Stomach (tissue), 9 donors: ENCODE data around the gene CBR3. TPM values are rescaled to one million over a fixed set of nuclear protein-coding genes. Genes with fewer than 3 reads are reported as not detected.

Experiments used
- DNase-seq, 2 donors: peaks; one replicate each; pipeline versions ENCODE4 v3.0.0 to v3.0.0-alpha.2; 2013 to 2019
- H3K27ac ChIP-seq, 5 donors: fragments of 200-600 bp in 4 of 5; sonication (generic) in 4 of 5; one replicate each; pipeline ENCODE4 v1.5.1; 2013 to 2019; ENCODE audit warnings: mild to moderate bottlenecking in 1 of 5, moderate library complexity in 1 of 5
- H3K27me3 ChIP-seq, 3 donors: fragments of 200-600 bp; sonication (generic); one replicate each; pipeline ENCODE4 v1.5.1; 2017 to 2019; ENCODE audit warnings: mixed run types in 1 of 3
- H3K36me3 ChIP-seq, 4 donors: fragments of 200-600 bp; sonication (generic); 1 replicate in 3 of 4; 2 replicates in 1 of 4; pipeline ENCODE4 v1.5.1; 2016 to 2019
- H3K4me1 ChIP-seq, 4 donors: fragments of 200-600 bp; sonication (generic); one replicate each; pipeline ENCODE4 v1.5.1; 2016 to 2019
- H3K4me3 ChIP-seq, 4 donors: fragments of 200-600 bp; sonication (generic) in 3 of 4; one replicate each; pipeline ENCODE4 v1.5.1; 2016 to 2019; ENCODE audit warnings: mild to moderate bottlenecking in 1 of 4
- H3K9me3 ChIP-seq, 4 donors: fragments of 200-600 bp; sonication (generic); one replicate each; pipeline ENCODE4 v1.5.1; 2016 to 2019
- CTCF ChIP-seq, 7 experiments: fragments of 450-650 bp in 4 of 7; fragments of 200-600 bp in 3 of 7; sonication (generic) in 3 of 7; IDR thresholded peaks; one replicate each; pipeline ENCODE4 v1.5.1; 2016 to 2019; ENCODE audit warnings: antibody characterized with exemption in 7 of 7, control low read depth in 2 of 7, mild to moderate bottlenecking in 1 of 7
- EP300 ChIP-seq: sonication (generic); formaldehyde crosslinking; IDR thresholded peaks from one replicate; pipeline ENCODE4 v1.6.1; 2017; ENCODE audit warnings: antibody characterized with exemption
- POLR2A ChIP-seq, 4 donors: fragments of 450-650 bp; IDR thresholded peaks; one replicate each; pipeline ENCODE4 v1.6.1; 2016; ENCODE audit warnings: antibody characterized with exemption in 4 of 4, control low read depth in 2 of 4, mild to moderate bottlenecking in 1 of 4, moderate library complexity in 1 of 4
- POLR2AphosphoS5 ChIP-seq, 3 donors: sonication (generic); formaldehyde crosslinking; IDR thresholded peaks; one replicate each; pipeline ENCODE4 v1.6.1; 2016; ENCODE audit warnings: antibody characterized with exemption in 3 of 3
- WGBS, 5 donors: extraction: QIAGEN DNeasy Blood & Tissue Kit in 3 of 5; methylation state at CpG; one replicate each; pipeline versions ENCODE4 v1.1.5 to v1.1.7; 2013 to 2018; 5-methylcytosine and 5-hydroxymethylcytosine counted together
- intact Hi-C: fragments of 100-400 bp; cut with DNase I; formaldehyde crosslinking; loops from one replicate; pipeline ENCODE4 v1.15.1; 2023; ENCODE audit warnings: low total_unique reads
- polyA plus RNA-seq, 3 donors: library from polyadenylated mRNA; stranded (reverse); fragments of 200-250 nt; gene quantifications; one replicate each; pipeline ENCODE4 v1.2.3, GENCODE V29; 2013
- total RNA-seq, 5 donors: library from RNA; depleted of rRNA; stranded (reverse); fragments of >200 nt; gene quantifications; one replicate each; pipeline versions ENCODE4 v1.1.0 to v1.2.3, GENCODE V29; 2014 to 2016
- donor health status: healthy with polysubstance abuse.
- donor health status: Bipolar disorder and iron deficiency.
- donor health status: healthy.

Gene CBR3
- total and polyA plus RNA-seq, 8 donors, result 1.1 to 32.8 (median 5.5) TPM; not detected in 2

GRCh38 chr21:36147911-36148310 lies 13.0 kb downstream of the CBR3 start:
- Histone ChIP-seq H3K27ac (no peak overlapping the region), H3K9me3 (no peaks in the 10 kb centered on the region), H3K36me3 (peaks cover 0 to 24% (median 8%) of the 10 kb centered on the region in 4 donors), H3K4me1 (peaks cover 10 to 14% (median 13%) of the 10 kb centered on the region in 4 donors), H3K27me3 (no peaks in the 10 kb centered on the region), H3K4me3 (no peak overlapping the region)
- no peak for DNase-seq
- no peak for TF ChIP-seq POLR2AphosphoS5 (IDR thresholded peaks at IDR 0.05)
- TF ChIP-seq EP300, result no peak
- TF ChIP-seq CTCF (IDR thresholded peaks at IDR 0.05), result no peak
- 86 to 94% (median 89%) methylated on average over 5 of the region's 5 CpGs for whole genome bisulfite sequencing, 5 donors
- intact Hi-C loops, result loop anchor here (10.0 kb wide), 2 partner anchors 57 to 187 kb away; no protein-coding TSS in a partner anchor

- intact Hi-C loops, result loop anchor here (10.0 kb wide), 2 partner anchors 56 to 186 kb away; no protein-coding TSS in a partner anchor
- H3K27me3 ChIP-seq, result no peaks in the 10 kb centered on the region
- peaks cover 10 to 21% (median 13%) of the 10 kb centered on the region in 4 donors for H3K4me1 ChIP-seq
- H3K36me3 ChIP-seq, result peaks cover 0 to 21% (median 8%) of the 10 kb centered on the region in 4 donors
- DNase-seq, result no peak
- H3K9me3 ChIP-seq, result no peaks in the 10 kb centered on the region
- TF ChIP-seq POLR2A (IDR thresholded peaks at IDR 0.05), result no peak
- TF ChIP-seq EP300, result no peak
- TF ChIP-seq CTCF (IDR thresholded peaks at IDR 0.05), result no peak
- TF ChIP-seq POLR2AphosphoS5 (IDR thresholded peaks at IDR 0.05), result no peak
- H3K4me3 ChIP-seq, result no peak overlapping the region
- H3K27ac ChIP-seq, result no peak overlapping the region
- WGBS, 5 donors, result 91 to 94% (median 93%) methylated on average over 3 of the region's 3 CpGs
Measured at GRCh38 chr21:36148886-36149285, 14.0 kb downstream of the CBR3 start.

- intact Hi-C loops, result loop anchor here (10.0 kb wide), 2 partner anchors 55 to 185 kb away; no protein-coding TSS in a partner anchor
- peak in 1 of 2 donors; percentile 55 for DNase-seq
- H3K4me1 ChIP-seq, result peaks cover 11 to 25% (median 14%) of the 10 kb centered on the region in 4 donors
- peak overlapping the region; percentile 50 to 74 (median 57) for H3K27ac ChIP-seq
- no peaks in the 10 kb centered on the region for H3K27me3 ChIP-seq
- peaks cover 0 to 17% (median 8%) of the 10 kb centered on the region in 4 donors for H3K36me3 ChIP-seq
- TF ChIP-seq CTCF (IDR thresholded peaks at IDR 0.05) (no peak), EP300 (no peak), POLR2AphosphoS5 (IDR thresholded peaks at IDR 0.05) (no peak), POLR2A (IDR thresholded peaks at IDR 0.05) (no peak)
- WGBS, 5 donors, result 55 to 63% (median 58%) methylated on average over 7 of the region's 7 CpGs
- no peak overlapping the region for H3K4me3 ChIP-seq
- H3K9me3 ChIP-seq, result no peaks in the 10 kb centered on the region
Measured at GRCh38 chr21:36149788-36150711, 15.2 kb downstream of the CBR3 start.

- H3K4me3 ChIP-seq, result peak overlapping the region; percentile 53 to 79 (median 70)
- no peaks in the 10 kb centered on the region for H3K36me3 ChIP-seq
- H3K4me1 ChIP-seq, result peaks cover 10 to 47% (median 38%) of the 10 kb centered on the region in 4 donors
- intact Hi-C loops, result no loop called here
- H3K9me3 ChIP-seq, result no peaks in the 10 kb centered on the region
- WGBS, 5 donors, result 4 to 17% (median 5%) methylated on average over 7 to 53 of the region's 53 CpGs
- peak overlapping the region; percentile 87 to 97 (median 90) for H3K27ac ChIP-seq
- TF ChIP-seq POLR2AphosphoS5 (IDR thresholded peaks at IDR 0.05) (peak; percentile 44 to 97 (median 96)), EP300 (no peak), CTCF (IDR thresholded peaks at IDR 0.05) (no peak), POLR2A (IDR thresholded peaks at IDR 0.05) (peak in 2 of 4 donors; percentile 87 to 93)
- DNase-seq, result peak; percentile 80 to 86
- no peaks in the 10 kb centered on the region for H3K27me3 ChIP-seq
Measured at GRCh38 chr21:36155603-36156338, 20.9 kb downstream of the CBR3 start.
